ENCODE data around the gene NTM. TPM values are rescaled to one million over a fixed set of nuclear protein-coding genes. Genes with fewer than 3 reads are reported as not detected.
"Not testable (repeated sequence)": the region's sequence is repeated elsewhere in the genome, so short reads cannot be mapped to it uniquely, and the experiment has no call there.

The NTM gene
- polyA plus RNA-seq, 1 experiment = 33.6 TPM

GRCh38 chr11:132062541-132062940 lies 692.1 kb downstream of the NTM start:
- TF ChIP-seq CTCF (IDR thresholded peaks at IDR 0.05; ENCODE audit: insufficient read depth, low read depth, low read length) = no peak
- DNase-seq (ENCODE audit: low read depth) = no peak
- Histone ChIP-seq H3K36me3 (ENCODE audit: control insufficient read depth, insufficient read depth, low read length) (no peaks in the 10 kb centered on the region), H3K27me3 (ENCODE audit: control insufficient read depth, insufficient read depth, low read length) (no peaks in the 10 kb centered on the region), H3K4me3 (ENCODE audit: low read depth, low read length) (no peak overlapping the region)
- POLR2A ChIA-PET = interaction anchor here (0.6 kb wide), 1 partner anchor 15 kb away, joined by 8 read pairs; no protein-coding TSS in a partner anchor
- CTCF ChIA-PET = interaction anchor here (0.8 to 1.2 kb wide), 3 partner anchors 11 to 148 kb away, joined by 3 to 4 read pairs (median 4); no protein-coding TSS in a partner anchor

- ChIA-PET CTCF (no interaction called here), POLR2A (no interaction called here)
- no peaks in the 10 kb centered on the region for H3K36me3 ChIP-seq (ENCODE audit: control insufficient read depth, insufficient read depth, low read length)
- TF ChIP-seq CTCF (IDR thresholded peaks at IDR 0.05; ENCODE audit: insufficient read depth, low read depth, low read length) = no peak
- no peaks in the 10 kb centered on the region for H3K27me3 ChIP-seq (ENCODE audit: control insufficient read depth, insufficient read depth, low read length)
- peak; percentile 97 for DNase-seq (ENCODE audit: low read depth)
- no peak overlapping the region for H3K4me3 ChIP-seq (ENCODE audit: low read depth, low read length)
These were observed 694.7 kb downstream of the NTM start for GRCh38 chr11:132064987-132065620.

- TF ChIP-seq CTCF (IDR thresholded peaks at IDR 0.05; ENCODE audit: insufficient read depth, low read depth, low read length) = no peak
- no peak for DNase-seq (ENCODE audit: low read depth)
- no peaks in the 10 kb centered on the region for H3K27me3 ChIP-seq (ENCODE audit: control insufficient read depth, insufficient read depth, low read length)
- ChIA-PET POLR2A (no interaction called here), CTCF (interaction anchor here (1.3 to 1.4 kb wide), 2 partner anchors 26 to 58 kb away, joined by 3 to 5 read pairs; no protein-coding TSS in a partner anchor)
- no peak overlapping the region for H3K4me3 ChIP-seq (ENCODE audit: low read depth, low read length)
- H3K36me3 ChIP-seq (ENCODE audit: control insufficient read depth, insufficient read depth, low read length) = no peaks in the 10 kb centered on the region
These were observed 698.1 kb downstream of the NTM start for GRCh38 chr11:132068556-132068955.

GRCh38 chr11:132069593-132069992 lies 699.2 kb downstream of the NTM start:
- H3K36me3 ChIP-seq (ENCODE audit: control insufficient read depth, insufficient read depth, low read length); H3K27me3 ChIP-seq (ENCODE audit: control insufficient read depth, insufficient read depth, low read length); POLR2A ChIA-PET; H3K4me3 ChIP-seq (ENCODE audit: low read depth, low read length); CTCF ChIA-PET; DNase-seq (ENCODE audit: low read depth): not testable (repeated sequence)

GRCh38 chr11:132070907-132071306 lies 700.5 kb downstream of the NTM start:
- DNase-seq (ENCODE audit: low read depth); H3K27me3 ChIP-seq (ENCODE audit: control insufficient read depth, insufficient read depth, low read length); H3K36me3 ChIP-seq (ENCODE audit: control insufficient read depth, insufficient read depth, low read length); POLR2A ChIA-PET; H3K4me3 ChIP-seq (ENCODE audit: low read depth, low read length); CTCF ChIA-PET: not testable (repeated sequence)

GRCh38 chr11:132072044-132072857 lies 701.8 kb downstream of the NTM start:
- ChIA-PET POLR2A (no interaction called here), CTCF (interaction anchor here (2.3 kb wide), 1 partner anchor 54 kb away, joined by 10 read pairs; no protein-coding TSS in a partner anchor)
- Histone ChIP-seq H3K27me3 (ENCODE audit: control insufficient read depth, insufficient read depth, low read length) (no peaks in the 10 kb centered on the region), H3K36me3 (ENCODE audit: control insufficient read depth, insufficient read depth, low read length) (no peaks in the 10 kb centered on the region), H3K4me3 (ENCODE audit: low read depth, low read length) (no peak overlapping the region)
- peak; percentile 97 for DNase-seq (ENCODE audit: low read depth)
- no peak for TF ChIP-seq CTCF (IDR thresholded peaks at IDR 0.05; ENCODE audit: insufficient read depth, low read depth, low read length)

All from BJ (cell line).